Spinal cord (tissue), 10 donors: ENCODE measurements around the gene CD200. TPM values are rescaled to one million over a fixed set of nuclear protein-coding genes. Genes with fewer than 3 reads are reported as not detected.
A peak's percentile ranks its signal among the peaks of the same experiment; 100 is the strongest.

Experiments used
- DNase-seq, 6 donors: peaks; one replicate each; pipeline versions ENCODE4 v3.0.0 to v3.0.0-alpha.2; 2013 to 2015; ENCODE audit warnings: low spot score in 6 of 6, low read depth in 4 of 6
- H3K27ac ChIP-seq: one replicate; pipeline ENCODE4 v1.5.1; 2013; ENCODE audit warnings: low read depth, low read length, control low read depth
- H3K27me3 ChIP-seq: one replicate; pipeline ENCODE4 v1.6.1; 2013; ENCODE audit warnings: low read length; ENCODE audit not compliant: control insufficient read depth, insufficient read depth
- H3K36me3 ChIP-seq: one replicate; pipeline ENCODE4 v1.6.1; 2013; ENCODE audit warnings: low read length; ENCODE audit not compliant: control insufficient read depth, insufficient read depth
- H3K4me1 ChIP-seq: one replicate; pipeline ENCODE4 v1.6.1; 2013; ENCODE audit warnings: low read length; ENCODE audit not compliant: control insufficient read depth, insufficient read depth
- H3K4me3 ChIP-seq: one replicate; pipeline ENCODE4 v1.5.1; 2013; ENCODE audit warnings: low read depth, low read length, control low read depth
- H3K9me3 ChIP-seq: one replicate; pipeline ENCODE4 v1.6.1; 2013; ENCODE audit warnings: low read length; ENCODE audit not compliant: control insufficient read depth, insufficient read depth
- WGBS: methylation state at CpG from one replicate; pipeline ENCODE4 v1.1.5; 2013; ENCODE audit warnings: missing lambda C conversion rate; ENCODE audit not compliant: insufficient coverage; 5-methylcytosine and 5-hydroxymethylcytosine counted together
- polyA plus RNA-seq, 2 donors: library from polyadenylated mRNA; unstranded; fragments of 120-200 nt; gene quantifications; one replicate each; pipeline ENCODE4 v1.2.1, GENCODE V29; 2013; ENCODE audit not compliant: insufficient read length in 2 of 2
- total RNA-seq, 2 donors: library from RNA; depleted of rRNA in 1 of 2; stranded (reverse); fragments of 120-200 nt in 1 of 2; fragments of >200 nt in 1 of 2; gene quantifications; one replicate each; pipeline versions ENCODE4 v1.2.3 to v1.2.4, GENCODE V29; 2013 to 2014
- donor health status: healthy.

CD200 gene
- total and polyA plus RNA-seq, 4 donors, result 26.7 to 106 (median 69.2) TPM

DNA sequence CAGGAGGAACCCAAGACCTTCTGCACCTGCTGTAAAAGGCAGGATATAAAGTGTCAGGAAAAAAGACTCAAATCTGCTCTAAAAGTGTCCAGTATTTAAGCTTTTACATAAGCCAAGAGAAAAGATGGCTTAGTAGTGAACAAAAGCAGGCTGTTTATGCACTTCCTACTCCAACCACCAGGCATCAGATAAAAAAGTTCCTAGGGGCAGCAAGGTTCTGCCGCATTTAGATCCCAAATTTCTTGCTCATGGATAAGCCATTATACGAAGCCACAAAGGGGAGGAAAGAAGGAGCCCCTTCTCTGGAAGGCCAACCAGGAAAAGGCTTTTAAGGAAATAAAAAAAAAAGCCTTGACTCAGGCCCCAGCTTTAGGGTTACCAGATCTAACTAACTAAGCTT is 28.3 kb upstream of the CD200 start:
- Histone ChIP-seq H3K36me3 (no peaks in the 10 kb centered on the region), H3K27me3 (no peaks in the 10 kb centered on the region), H3K4me1 (peaks cover 18% of the 10 kb centered on the region), H3K27ac (peak overlapping the region; percentile 88), H3K9me3 (no peaks in the 10 kb centered on the region), H3K4me3 (peak overlapping the region; percentile 53)
- peak in 3 of 6 donors; percentile 5 to 72 (median 42) for DNase-seq
- WGBS, result no CpG with 5 or more reads among the region's 2 CpGs

DNA sequence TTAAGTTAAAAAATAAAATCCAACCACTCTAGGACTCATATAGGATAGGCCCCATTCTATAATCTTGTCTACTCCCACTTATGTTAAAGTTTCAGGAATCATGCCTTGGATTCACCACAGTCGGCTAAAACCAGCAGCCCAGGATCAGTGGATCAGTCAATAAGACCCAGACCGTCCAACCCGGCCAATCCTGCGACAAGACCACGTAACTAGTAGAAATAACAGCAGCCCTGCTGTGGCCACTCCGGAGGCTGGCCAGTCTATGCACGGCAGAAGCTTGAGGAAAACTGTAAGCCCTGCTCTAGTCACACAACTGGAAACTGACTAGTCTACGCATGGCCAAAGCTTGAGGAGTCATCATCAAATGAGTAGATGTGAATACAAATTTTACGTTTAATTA is 26.1 kb upstream of the CD200 start:
- Histone ChIP-seq H3K27ac (no peak overlapping the region), H3K27me3 (no peaks in the 10 kb centered on the region), H3K4me3 (no peak overlapping the region), H3K4me1 (peaks cover 18% of the 10 kb centered on the region), H3K9me3 (no peaks in the 10 kb centered on the region), H3K36me3 (no peaks in the 10 kb centered on the region)
- WGBS, result 88% methylated on average over 7 of the region's 9 CpGs
- no peak for DNase-seq

DNA sequence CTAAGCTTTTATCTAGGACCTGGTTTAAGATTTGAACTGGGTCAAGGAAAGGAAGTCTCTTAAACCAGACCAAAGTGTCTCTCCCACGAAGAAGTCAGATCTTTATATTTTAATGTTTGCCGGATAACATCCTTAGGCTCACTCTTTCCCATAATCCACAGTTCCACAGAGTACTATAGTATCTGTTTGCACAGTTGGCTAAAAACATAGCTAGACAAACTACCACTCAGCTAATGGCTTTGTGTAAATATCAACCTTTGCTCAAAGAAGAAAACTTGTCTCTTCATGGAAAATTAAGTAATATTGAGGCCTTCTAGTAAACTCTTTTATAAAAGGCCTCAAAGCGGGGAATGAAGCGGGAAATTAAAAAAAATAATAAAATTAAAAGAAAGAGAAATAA is 25.4 kb upstream of the CD200 start:
- no peaks in the 10 kb centered on the region for H3K9me3 ChIP-seq
- peaks cover 14% of the 10 kb centered on the region for H3K4me1 ChIP-seq
- H3K4me3 ChIP-seq, result no peak overlapping the region
- no peaks in the 10 kb centered on the region for H3K36me3 ChIP-seq
- WGBS, result no CpG with 5 or more reads among the region's 4 CpGs
- peak overlapping the region; percentile 20 for H3K27ac ChIP-seq
- no peak for DNase-seq
- H3K27me3 ChIP-seq, result no peaks in the 10 kb centered on the region

DNA sequence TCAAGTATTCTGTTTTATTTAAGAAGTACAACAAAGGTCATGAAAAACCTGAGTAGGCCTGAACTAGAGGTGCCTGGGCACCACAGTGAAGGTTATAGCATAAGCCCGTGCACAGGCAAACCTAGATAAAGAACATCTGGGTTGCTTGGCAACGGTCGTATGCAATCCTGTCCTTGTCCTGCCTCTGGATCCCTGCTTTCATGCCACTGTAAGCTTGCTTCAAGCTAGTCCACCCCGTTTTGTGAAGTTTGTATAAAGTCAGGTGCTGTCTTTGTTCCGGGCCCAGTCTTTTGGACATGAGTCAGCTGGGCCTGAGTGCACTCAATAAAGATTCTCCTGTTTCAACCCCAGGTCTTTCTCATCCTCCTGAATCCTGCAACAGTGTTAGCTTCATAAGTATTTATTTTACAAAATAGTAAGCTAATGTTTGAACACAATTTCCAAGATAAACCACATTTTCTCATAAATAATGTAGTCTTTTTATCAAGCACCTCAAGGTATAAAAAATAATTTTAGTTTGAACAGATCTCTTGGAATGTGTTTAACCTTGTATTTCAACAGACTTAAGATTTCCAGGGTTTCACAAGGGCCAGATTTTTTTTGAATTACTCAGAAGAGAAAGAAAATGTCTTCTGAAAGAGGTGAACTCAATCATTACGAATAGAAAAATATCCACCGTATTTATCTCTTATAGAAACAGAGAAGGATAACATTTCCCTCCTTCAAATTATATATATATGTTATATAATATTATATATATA is 24.6 kb upstream of the CD200 start:
- peak in 5 of 6 donors; percentile 33 to 91 (median 50) for DNase-seq
- Histone ChIP-seq H3K36me3 (no peaks in the 10 kb centered on the region), H3K27me3 (no peaks in the 10 kb centered on the region), H3K27ac (peak overlapping the region; percentile 20), H3K4me1 (peaks cover 9% of the 10 kb centered on the region), H3K4me3 (no peak overlapping the region), H3K9me3 (no peaks in the 10 kb centered on the region)
- WGBS, result 17% methylated on average over 3 of the region's 7 CpGs

DNA sequence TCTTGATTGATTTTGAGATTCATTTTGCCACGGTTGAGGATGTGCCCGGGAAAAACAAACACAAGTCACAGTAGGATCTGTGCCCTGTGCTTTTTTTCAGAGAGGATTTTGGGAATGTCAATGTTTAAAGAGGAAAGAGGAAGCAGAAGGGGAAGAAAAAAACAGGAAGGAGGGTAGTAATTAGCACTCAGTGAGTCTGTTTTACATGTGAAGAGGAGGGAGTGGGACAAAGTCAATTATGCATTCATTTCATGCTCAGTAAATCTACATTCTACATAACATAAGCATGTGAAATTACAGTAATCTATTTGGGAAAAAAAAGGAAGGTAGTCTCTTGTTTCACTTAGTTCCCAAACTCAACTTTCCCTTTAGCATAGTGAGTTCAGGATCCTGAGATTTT is 18.3 kb upstream of the CD200 start:
- WGBS, result 41% methylated on average over 2 of the region's 2 CpGs
- no peaks in the 10 kb centered on the region for H3K36me3 ChIP-seq
- no peak for DNase-seq
- H3K9me3 ChIP-seq, result no peaks in the 10 kb centered on the region
- no peaks in the 10 kb centered on the region for H3K27me3 ChIP-seq
- H3K27ac ChIP-seq, result no peak overlapping the region
- no peak overlapping the region for H3K4me3 ChIP-seq
- no peaks in the 10 kb centered on the region for H3K4me1 ChIP-seq

DNA sequence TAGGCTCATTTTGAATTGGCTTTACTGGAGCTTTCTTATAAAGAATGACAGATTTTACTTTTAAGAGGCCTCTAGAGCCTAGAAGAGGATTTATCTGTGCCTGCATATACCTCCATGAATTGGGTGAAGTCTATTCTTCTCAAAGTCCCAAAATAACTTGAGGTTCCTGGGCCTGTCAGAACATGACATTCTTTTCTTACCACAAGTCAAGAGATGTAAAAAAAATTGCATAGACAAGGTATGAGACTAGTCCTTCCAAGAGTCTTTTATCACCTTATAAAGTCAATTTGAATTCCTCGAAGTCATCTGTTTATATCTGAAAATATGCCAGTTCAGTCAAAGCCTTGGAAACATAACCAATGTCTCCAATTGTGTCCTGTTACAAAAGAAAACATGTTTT is 17.2 kb upstream of the CD200 start:
- DNase-seq, result no peak
- no peak overlapping the region for H3K4me3 ChIP-seq
- no peaks in the 10 kb centered on the region for H3K27me3 ChIP-seq
- no peaks in the 10 kb centered on the region for H3K9me3 ChIP-seq
- no peak overlapping the region for H3K27ac ChIP-seq
- no peaks in the 10 kb centered on the region for H3K4me1 ChIP-seq
- no peaks in the 10 kb centered on the region for H3K36me3 ChIP-seq
- WGBS, result no CpG with 5 or more reads among the region's 1 CpG

DNA sequence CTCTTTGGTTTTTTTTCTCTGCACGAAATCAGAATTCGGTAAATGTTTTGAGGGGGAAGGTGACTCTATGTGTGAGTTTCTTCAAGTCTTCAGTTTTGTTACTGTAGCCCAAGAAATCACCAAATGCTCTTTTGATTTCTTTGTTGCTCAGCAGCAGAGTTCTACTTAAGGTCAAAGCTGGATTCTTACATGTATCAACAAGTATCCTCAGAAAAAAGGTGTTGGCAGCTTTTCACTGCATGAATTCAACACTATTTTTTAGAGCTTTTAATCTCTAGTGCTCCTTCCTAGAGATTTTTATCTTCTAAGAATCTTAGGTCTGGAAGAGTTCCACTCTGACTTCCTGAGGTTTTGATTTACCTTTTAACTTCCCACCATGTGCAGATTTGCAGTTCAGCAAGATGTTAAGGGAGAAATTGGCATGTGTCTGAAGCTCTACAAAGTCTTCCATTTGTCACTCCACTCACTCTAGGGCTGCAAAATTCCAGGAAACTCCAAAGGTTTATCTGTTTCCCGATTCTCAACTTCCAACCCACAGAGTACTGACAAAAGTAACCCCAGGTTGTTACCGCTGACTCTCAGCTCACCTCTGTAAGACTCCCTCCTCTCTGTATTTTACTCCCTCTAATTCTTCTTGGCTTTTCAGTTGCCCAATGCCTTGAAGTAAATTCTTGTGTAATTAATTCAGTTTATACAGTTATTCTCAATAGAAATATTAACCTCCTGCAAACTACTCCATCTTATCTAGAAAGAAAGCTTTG is 13.3 kb upstream of the CD200 start:
- no peak for DNase-seq
- H3K27me3 ChIP-seq, result no peaks in the 10 kb centered on the region
- H3K36me3 ChIP-seq, result no peaks in the 10 kb centered on the region
- no peaks in the 10 kb centered on the region for H3K4me1 ChIP-seq
- H3K4me3 ChIP-seq, result no peak overlapping the region
- H3K9me3 ChIP-seq, result no peaks in the 10 kb centered on the region
- no peak overlapping the region for H3K27ac ChIP-seq
- WGBS, result 43% methylated on average over 1 of the region's 4 CpGs

DNA sequence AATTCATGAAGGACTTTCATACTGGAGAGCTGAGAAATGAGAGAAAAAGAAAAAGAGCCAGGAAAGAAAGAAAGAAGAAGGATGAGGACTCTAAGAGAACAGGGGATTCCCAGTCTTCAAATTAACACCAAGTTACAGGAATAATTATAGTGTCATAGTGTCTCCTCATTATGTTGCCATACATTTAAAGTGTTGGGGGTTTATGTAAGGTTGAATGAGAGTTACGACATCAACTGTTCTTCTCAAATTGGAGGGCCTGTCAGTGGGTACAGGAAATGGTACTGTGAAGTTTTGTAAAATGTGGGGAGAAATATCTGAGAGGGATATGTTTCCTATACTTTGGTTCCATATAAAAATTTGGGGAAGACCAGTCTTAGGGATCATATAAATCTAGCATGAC is 12.3 kb upstream of the CD200 start:
- Histone ChIP-seq H3K36me3 (no peaks in the 10 kb centered on the region), H3K9me3 (no peaks in the 10 kb centered on the region), H3K27me3 (no peaks in the 10 kb centered on the region), H3K4me3 (no peak overlapping the region), H3K27ac (no peak overlapping the region), H3K4me1 (no peaks in the 10 kb centered on the region)
- WGBS, result 89% methylated on average over 1 of the region's 1 CpG
- no peak for DNase-seq

DNA sequence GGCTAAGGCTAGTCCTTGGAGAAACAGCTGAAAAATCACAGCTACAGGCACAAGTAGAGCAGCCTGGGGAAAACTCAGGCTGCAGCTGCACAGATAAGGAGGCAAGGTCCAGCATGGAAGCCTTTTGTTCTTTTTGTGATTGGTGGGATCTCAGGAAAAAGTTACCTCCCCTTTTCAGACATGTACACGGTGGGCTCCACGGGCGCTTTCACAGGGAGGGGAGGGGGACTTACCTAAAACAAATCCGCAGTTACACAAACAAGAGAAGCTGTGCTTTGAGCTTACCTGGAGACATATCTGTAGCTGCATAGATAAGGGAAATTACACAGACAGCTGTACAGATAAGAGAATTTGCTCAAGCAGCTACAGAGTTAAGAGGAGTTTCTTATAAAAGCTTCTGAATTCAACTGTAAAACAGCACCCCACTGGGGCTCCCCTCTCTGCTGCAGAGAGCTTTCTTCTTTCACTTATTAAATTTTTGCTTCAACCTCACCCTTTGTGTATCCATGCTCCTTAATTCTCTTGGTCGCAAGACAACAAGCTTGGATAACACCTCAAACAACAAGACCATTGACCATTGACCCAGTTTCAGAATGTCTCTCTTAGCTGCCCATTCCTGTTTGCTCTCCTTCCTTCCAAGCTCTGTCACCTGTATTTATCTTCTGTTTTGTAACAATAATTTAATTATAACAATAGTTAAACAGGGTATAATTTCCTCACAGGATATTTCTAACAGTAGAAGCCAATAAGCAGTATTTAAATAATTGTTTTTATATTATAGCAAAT is 10.9 kb upstream of the CD200 start:
- Histone ChIP-seq H3K9me3 (no peaks in the 10 kb centered on the region), H3K4me3 (no peak overlapping the region), H3K27me3 (no peaks in the 10 kb centered on the region), H3K27ac (no peak overlapping the region), H3K4me1 (no peaks in the 10 kb centered on the region), H3K36me3 (no peaks in the 10 kb centered on the region)
- no peak for DNase-seq
- 55% methylated on average over 1 of the region's 5 CpGs for WGBS
